Measurements from ENCODE around the gene CETN2. TPM values are rescaled to one million over a fixed set of nuclear protein-coding genes. Genes with fewer than 3 reads are reported as not detected.

The CETN2 gene
- total and polyA plus RNA-seq, 7 donors: 22.7 to 56.4 (median 44.3) TPM

- no peaks in the 10 kb centered on the region for H3K27me3 ChIP-seq
- no peaks in the 10 kb centered on the region for H3K9me3 ChIP-seq
- WGBS, 2 donors: 95% methylated on average over 5 of the region's 5 CpGs
- H3K4me3 ChIP-seq: no peak overlapping the region
- no peak for TF ChIP-seq CTCF (IDR thresholded peaks at IDR 0.05)
- no peak for TF ChIP-seq EP300 (IDR thresholded peaks at IDR 0.05)
- TF ChIP-seq POLR2AphosphoS5 (IDR thresholded peaks at IDR 0.05): no peak
- TF ChIP-seq POLR2A (IDR thresholded peaks at IDR 0.05): no peak
- H3K36me3 ChIP-seq: peaks cover 0 to 3% (median 0%) of the 10 kb centered on the region in 4 donors
- intact Hi-C loops (cut with DNase I): no loop called here
- no peak overlapping the region for H3K27ac ChIP-seq
- no peak for DNase-seq
- H3K4me1 ChIP-seq: peaks cover 0 to 23% (median 13%) of the 10 kb centered on the region in 4 donors
Measured at GRCh38 chrX:152832520-152832919, 2.0 kb upstream of the CETN2 start.

- TF ChIP-seq CTCF (IDR thresholded peaks at IDR 0.05) (no peak), POLR2A (IDR thresholded peaks at IDR 0.05) (no peak), EP300 (IDR thresholded peaks at IDR 0.05) (no peak), POLR2AphosphoS5 (IDR thresholded peaks at IDR 0.05) (no peak)
- WGBS, 2 donors: 1 to 5% methylated on average over 10 of the region's 10 CpGs
- no peak for DNase-seq
- Histone ChIP-seq H3K4me3 (peak overlapping the region; percentile 55 to 64 (median 62)), H3K36me3 (peaks cover 0 to 8% (median 1%) of the 10 kb centered on the region in 4 donors), H3K27me3 (no peaks in the 10 kb centered on the region), H3K27ac (peak overlapping the region; percentile 65 to 77 (median 73)), H3K9me3 (no peaks in the 10 kb centered on the region), H3K4me1 (peaks cover 0 to 23% (median 13%) of the 10 kb centered on the region in 4 donors)
- intact Hi-C loops (cut with DNase I): no loop called here
Measured at GRCh38 chrX:152831391-152831790, 834 bp upstream of the CETN2 start.

- DNase-seq: no peak
- Histone ChIP-seq H3K36me3 (peaks cover 0 to 8% (median 1%) of the 10 kb centered on the region in 4 donors), H3K27me3 (no peaks in the 10 kb centered on the region), H3K27ac (no peak overlapping the region), H3K9me3 (no peaks in the 10 kb centered on the region), H3K4me1 (peaks cover 0 to 6% (median 0%) of the 10 kb centered on the region in 4 donors), H3K4me3 (no peak overlapping the region)
- TF ChIP-seq POLR2A (IDR thresholded peaks at IDR 0.05): no peak
- TF ChIP-seq CTCF (IDR thresholded peaks at IDR 0.05): no peak
- no peak for TF ChIP-seq POLR2AphosphoS5 (IDR thresholded peaks at IDR 0.05)
- TF ChIP-seq EP300 (IDR thresholded peaks at IDR 0.05): no peak
- intact Hi-C loops (cut with DNase I): no loop called here
- 62 to 63% methylated on average over 7 of the region's 7 CpGs for WGBS, 2 donors
Measured at GRCh38 chrX:152824841-152825374, 5.6 kb downstream of the CETN2 start.

- WGBS, 2 donors: 58 to 71% methylated on average over 6 of the region's 6 CpGs
- no peaks in the 10 kb centered on the region for H3K4me1 ChIP-seq
- no peaks in the 10 kb centered on the region for H3K27me3 ChIP-seq
- H3K27ac ChIP-seq: no peak overlapping the region
- H3K9me3 ChIP-seq: no peaks in the 10 kb centered on the region
- H3K4me3 ChIP-seq: no peak overlapping the region
- intact Hi-C loops (cut with DNase I): no loop called here
- peaks cover 0 to 8% (median 1%) of the 10 kb centered on the region in 4 donors for H3K36me3 ChIP-seq
- no peak for DNase-seq
- TF ChIP-seq CTCF (IDR thresholded peaks at IDR 0.05): no peak
Measured at GRCh38 chrX:152823657-152824056, 6.9 kb downstream of the CETN2 start.

All from sigmoid colon (tissue), 7 donors.